Small intestine (tissue), 7 donors: ENCODE data around the gene SELPLG. TPM values are rescaled to one million over a fixed set of nuclear protein-coding genes. Genes with fewer than 3 reads are reported as not detected.
"Not testable (repeated sequence)": the region's sequence is repeated elsewhere in the genome, so short reads cannot be mapped to it uniquely, and the experiment has no call there.

Experiments used
- DNase-seq, 2 donors: peaks; one replicate each; pipeline versions ENCODE4 v3.0.0 to v3.0.0-alpha.2; 2013
- FAIRE-seq: peaks from 2 replicates; lab custom pipeline; 2012; peaks lifted over from hg19 to GRCh38; lab: Jason Lieb, UNC
- H3K27ac ChIP-seq, 3 donors: one replicate each; pipeline ENCODE4 v1.5.1; 2013; ENCODE audit warnings: low read length in 2 of 3, mild to moderate bottlenecking in 2 of 3, control low read depth in 1 of 3, inconsistent platforms in 1 of 3, low read depth in 1 of 3, moderate library complexity in 1 of 3
- H3K27me3 ChIP-seq, 3 donors: one replicate each; pipeline ENCODE4 v1.6.1; 2013; ENCODE audit warnings: low read length in 3 of 3, inconsistent platforms in 1 of 3; ENCODE audit not compliant: control insufficient read depth in 3 of 3, insufficient read depth in 3 of 3
- H3K36me3 ChIP-seq, 3 donors: one replicate each; pipeline ENCODE4 v1.6.1; 2013; ENCODE audit warnings: low read length in 3 of 3, inconsistent platforms in 1 of 3, low read depth in 1 of 3, mild to moderate bottlenecking in 1 of 3, moderate library complexity in 1 of 3; ENCODE audit not compliant: control insufficient read depth in 3 of 3, insufficient read depth in 2 of 3
- H3K4me1 ChIP-seq, 3 donors: one replicate each; pipeline ENCODE4 v1.6.1; 2013; ENCODE audit warnings: low read length in 2 of 3, inconsistent platforms in 1 of 3, low read depth in 1 of 3, mild to moderate bottlenecking in 1 of 3, moderate library complexity in 1 of 3; ENCODE audit not compliant: control insufficient read depth in 3 of 3, insufficient read depth in 2 of 3
- H3K4me3 ChIP-seq, 3 donors: one replicate each; pipeline ENCODE4 v1.5.1; 2013; ENCODE audit warnings: low read length in 3 of 3, control low read depth in 1 of 3, inconsistent platforms in 1 of 3, low read depth in 1 of 3, mild to moderate bottlenecking in 1 of 3, moderate library complexity in 1 of 3
- H3K9me3 ChIP-seq, 2 donors: one replicate each; pipeline ENCODE4 v1.6.1; 2013; ENCODE audit warnings: low read depth in 1 of 2, low read length in 1 of 2; ENCODE audit not compliant: control insufficient read depth in 2 of 2, insufficient read depth in 1 of 2
- WGBS, 3 donors: extraction: QIAGEN DNeasy Blood & Tissue Kit; methylation state at CpG; one replicate each; pipeline ENCODE4 v1.1.7; 2013; 5-methylcytosine and 5-hydroxymethylcytosine counted together
- polyA plus RNA-seq, 4 donors: library from polyadenylated mRNA; stranded (reverse) in 3 of 4; unstranded in 1 of 4; fragments of 200-250 nt in 3 of 4; fragments of 120-200 nt in 1 of 4; gene quantifications; one replicate each; pipeline versions ENCODE4 v1.2.1 to v1.2.3, GENCODE V29; 2013
- donor health status: healthy with polysubstance abuse.
- donor health status: control.
- donor health status: control.
- donor health status: Bipolar disorder and iron deficiency.
- donor health status: healthy.

The SELPLG gene
- polyA plus RNA-seq, 4 donors: 1.1 to 7.2 (median 4.6) TPM

- Histone ChIP-seq H3K27me3 (no peaks in the 10 kb centered on the region), H3K27ac (no peak overlapping the region), H3K36me3 (no peaks in the 10 kb centered on the region), H3K4me1 (no peaks in the 10 kb centered on the region), H3K4me3 (no peak overlapping the region), H3K9me3 (no peaks in the 10 kb centered on the region)
- no peak for FAIRE-seq
- 58 to 69% (median 59%) methylated on average over 6 of the region's 6 CpGs for WGBS, 3 donors
- DNase-seq: no peak
Measured at GRCh38 chr12:108576660-108577234, 56.9 kb downstream of the SELPLG start.

- Histone ChIP-seq H3K27ac (no peak overlapping the region), H3K4me1 (no peaks in the 10 kb centered on the region), H3K36me3 (no peaks in the 10 kb centered on the region), H3K9me3 (no peaks in the 10 kb centered on the region), H3K27me3 (no peaks in the 10 kb centered on the region), H3K4me3 (no peak overlapping the region)
- DNase-seq (no peak), FAIRE-seq (no peak)
- 84 to 90% (median 87%) methylated on average over 9 of the region's 9 CpGs for WGBS, 3 donors
Measured at GRCh38 chr12:108575199-108575912, 58.3 kb downstream of the SELPLG start.

- H3K4me3 ChIP-seq, FAIRE-seq, H3K9me3 ChIP-seq, H3K27me3 ChIP-seq, H3K36me3 ChIP-seq, H3K4me1 ChIP-seq, H3K27ac ChIP-seq, DNase-seq: not testable (repeated sequence)
- 93 to 100% (median 98%) methylated on average over 1 of the region's 1 CpG for WGBS, 3 donors
Measured at GRCh38 chr12:108574276-108574675, 59.4 kb downstream of the SELPLG start.

GRCh38 chr12:108573317-108573716 is 60.4 kb downstream of the SELPLG start:
- peaks cover 0 to 9% (median 0%) of the 10 kb centered on the region in 3 donors for H3K36me3 ChIP-seq
- FAIRE-seq (no peak), DNase-seq (no peak)
- 4 to 37% (median 14%) methylated on average over 2 of the region's 2 CpGs for WGBS, 3 donors
- H3K4me1 ChIP-seq: no peaks in the 10 kb centered on the region
- H3K9me3 ChIP-seq: no peaks in the 10 kb centered on the region
- H3K27me3 ChIP-seq: no peaks in the 10 kb centered on the region
- H3K27ac ChIP-seq: no peak overlapping the region
- H3K4me3 ChIP-seq: no peak overlapping the region

GRCh38 chr12:108572166-108572790 is 61.4 kb downstream of the SELPLG start:
- 55 to 59% (median 58%) methylated on average over 8 of the region's 8 CpGs for WGBS, 3 donors
- Histone ChIP-seq H3K4me3 (no peak overlapping the region), H3K27me3 (no peaks in the 10 kb centered on the region), H3K36me3 (peaks cover 4 to 11% (median 8%) of the 10 kb centered on the region in 3 donors), H3K27ac (no peak overlapping the region), H3K4me1 (no peaks in the 10 kb centered on the region), H3K9me3 (no peaks in the 10 kb centered on the region)
- FAIRE-seq (no peak), DNase-seq (no peak)

Other genes with a start within 250 kb of the SELPLG start
- 1 to 10 TPM in 2 of 4 donors, under 1 TPM in 2; 0.81 to 2.2 (median 1.5) TPM for gene FICD, start 118.6 kb downstream of the SELPLG start, polyA plus RNA-seq
- gene SART3, start 72.7 kb downstream of the SELPLG start, polyA plus RNA-seq: 10 to 100 TPM; 15.9 to 52.3 (median 19.6) TPM
- 100 to 1,000 TPM; 102 to 178 (median 132) TPM for gene ISCU, start 71.3 kb downstream of the SELPLG start, polyA plus RNA-seq
- 10 to 100 TPM in 1 of 4 donors, 1 to 10 TPM in 2, under 1 TPM in 1; 0.67 to 12.3 (median 6.0) TPM for gene TMEM119, start 35.8 kb downstream of the SELPLG start, polyA plus RNA-seq
- gene CORO1C, start 97.6 kb upstream of the SELPLG start, polyA plus RNA-seq: 10 to 100 TPM; 22.2 to 59.2 (median 33.0) TPM
- 10 to 100 TPM in 1 of 4 donors, 1 to 10 TPM in 3; 1.6 to 10.9 (median 4.6) TPM for gene SSH1, start 223.7 kb upstream of the SELPLG start, polyA plus RNA-seq
- not detected for gene DAO, start 246.2 kb upstream of the SELPLG start, polyA plus RNA-seq